Stimulated activated CD8-positive, alpha-beta memory T cell treated with anti-CD3 and anti-CD28 coated beads, Interleukin-4, amount 100 ng/mL, for 48 hours (primary cell): Measurements from ENCODE around the gene XYLT1.
"Not testable (repeated sequence)": the region's sequence is repeated elsewhere in the genome, so short reads cannot be mapped to it uniquely, and the experiment has no call there.

Experiments
- DNase-seq: peaks from one replicate; pipeline ENCODE4 v3.0.0-alpha.2; 2020

XYLT1 gene

GRCh38 chr16:17350207-17350606, 120.6 kb downstream of the XYLT1 start:
- no peak for DNase-seq

GRCh38 chr16:17348826-17349225, 121.9 kb downstream of the XYLT1 start:
- DNase-seq = no peak

GRCh38 chr16:17348042-17348783, 122.5 kb downstream of the XYLT1 start:
- DNase-seq = no peak

GRCh38 chr16:17347624-17348023, 123.1 kb downstream of the XYLT1 start:
- no peak for DNase-seq

- peak; percentile 44 for DNase-seq
Measured at GRCh38 chr16:17346621-17347569, 123.9 kb downstream of the XYLT1 start.

- DNase-seq = peak; percentile 40
Measured at GRCh38 chr16:17345043-17345442, 125.7 kb downstream of the XYLT1 start.

- DNase-seq = no peak
Measured at GRCh38 chr16:17343728-17344127, 127.0 kb downstream of the XYLT1 start.

GRCh38 chr16:17343028-17343427, 127.7 kb downstream of the XYLT1 start:
- DNase-seq = peak; percentile 56

- DNase-seq = no peak
Measured at GRCh38 chr16:17342031-17342430, 128.7 kb downstream of the XYLT1 start.

GRCh38 chr16:17340804-17341203, 130.0 kb downstream of the XYLT1 start:
- DNase-seq = no peak

- no peak for DNase-seq
Measured at GRCh38 chr16:17339764-17340541, 130.8 kb downstream of the XYLT1 start.

- no peak for DNase-seq
Measured at GRCh38 chr16:17338244-17338643, 132.5 kb downstream of the XYLT1 start.

GRCh38 chr16:17336530-17336900, 134.2 kb downstream of the XYLT1 start:
- DNase-seq = no peak

GRCh38 chr16:17335826-17336529, 134.8 kb downstream of the XYLT1 start:
- DNase-seq = no peak

GRCh38 chr16:17335406-17335805, 135.4 kb downstream of the XYLT1 start:
- not testable (repeated sequence) for DNase-seq

- DNase-seq = no peak
Measured at GRCh38 chr16:17334096-17334495, 136.7 kb downstream of the XYLT1 start.

- no peak for DNase-seq
Measured at GRCh38 chr16:17333229-17333628, 137.5 kb downstream of the XYLT1 start.

GRCh38 chr16:17331991-17332390, 138.8 kb downstream of the XYLT1 start:
- DNase-seq = no peak

- no peak for DNase-seq
Measured at GRCh38 chr16:17331071-17331607, 139.6 kb downstream of the XYLT1 start.

- DNase-seq = no peak
Measured at GRCh38 chr16:17330044-17330443, 140.7 kb downstream of the XYLT1 start.

GRCh38 chr16:17329391-17329790, 141.4 kb downstream of the XYLT1 start:
- DNase-seq = no peak

- DNase-seq = no peak
Measured at GRCh38 chr16:17328932-17329331, 141.8 kb downstream of the XYLT1 start.
